Measurements from ENCODE around the gene STAU1.
"Not testable (repeated sequence)": the region's sequence is repeated elsewhere in the genome, so short reads cannot be mapped to it uniquely, and the experiment has no call there.

STAU1 gene

DNA sequence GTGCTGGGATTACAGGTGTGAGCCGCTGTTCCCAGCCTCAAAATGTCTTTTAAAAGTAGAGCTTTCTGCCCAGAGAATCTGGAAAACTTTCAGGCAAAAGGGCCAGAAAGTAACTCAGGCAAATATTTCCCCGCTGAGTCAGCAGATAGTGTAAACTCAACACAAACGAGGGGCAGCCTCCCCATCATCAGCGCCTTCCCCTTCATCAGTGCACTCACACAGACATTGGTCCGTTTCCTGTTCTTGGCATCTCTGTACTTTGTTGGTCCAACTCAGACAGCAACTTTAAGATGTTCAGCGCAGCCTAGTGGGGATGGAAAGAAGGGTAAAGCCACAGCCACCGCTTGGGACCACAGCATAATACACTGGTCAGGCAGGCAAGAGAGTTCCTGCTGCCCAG lies 72.6 kb downstream of the STAU1 start:
- no peak for DNase-seq

DNA sequence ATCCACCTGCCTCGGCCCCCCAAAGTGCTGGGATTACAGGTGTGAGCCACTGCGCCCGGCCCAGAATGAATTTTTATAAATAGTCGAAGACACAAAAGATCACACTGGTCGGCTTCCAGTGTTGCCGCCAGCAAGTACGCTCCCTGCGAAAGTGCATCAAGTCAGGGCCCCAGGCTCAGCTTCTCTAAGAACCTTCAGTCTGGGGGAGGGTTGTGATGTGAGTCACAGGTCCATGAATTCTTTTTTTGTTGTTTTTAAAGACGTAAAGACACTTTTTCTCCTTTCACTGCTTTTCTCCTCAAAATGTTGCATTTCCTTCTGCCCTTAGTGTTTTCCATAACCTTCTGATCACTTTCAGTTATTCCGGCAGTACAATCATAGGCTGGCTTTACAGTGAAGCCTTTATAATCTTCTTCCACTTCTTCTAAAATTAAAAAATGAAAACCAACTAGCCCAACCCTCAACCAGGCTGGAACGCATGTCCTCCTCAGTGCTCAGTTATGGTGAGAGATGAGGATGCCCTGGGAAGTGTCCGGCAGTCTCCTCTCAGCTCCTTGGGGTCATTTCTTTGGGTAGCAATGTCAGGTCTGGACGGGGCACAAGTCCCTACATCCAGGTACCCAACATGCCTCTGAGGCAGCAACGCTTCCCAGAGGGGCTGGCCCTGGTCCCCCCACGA lies 75.4 kb downstream of the STAU1 start:
- DNase-seq = no peak

DNA sequence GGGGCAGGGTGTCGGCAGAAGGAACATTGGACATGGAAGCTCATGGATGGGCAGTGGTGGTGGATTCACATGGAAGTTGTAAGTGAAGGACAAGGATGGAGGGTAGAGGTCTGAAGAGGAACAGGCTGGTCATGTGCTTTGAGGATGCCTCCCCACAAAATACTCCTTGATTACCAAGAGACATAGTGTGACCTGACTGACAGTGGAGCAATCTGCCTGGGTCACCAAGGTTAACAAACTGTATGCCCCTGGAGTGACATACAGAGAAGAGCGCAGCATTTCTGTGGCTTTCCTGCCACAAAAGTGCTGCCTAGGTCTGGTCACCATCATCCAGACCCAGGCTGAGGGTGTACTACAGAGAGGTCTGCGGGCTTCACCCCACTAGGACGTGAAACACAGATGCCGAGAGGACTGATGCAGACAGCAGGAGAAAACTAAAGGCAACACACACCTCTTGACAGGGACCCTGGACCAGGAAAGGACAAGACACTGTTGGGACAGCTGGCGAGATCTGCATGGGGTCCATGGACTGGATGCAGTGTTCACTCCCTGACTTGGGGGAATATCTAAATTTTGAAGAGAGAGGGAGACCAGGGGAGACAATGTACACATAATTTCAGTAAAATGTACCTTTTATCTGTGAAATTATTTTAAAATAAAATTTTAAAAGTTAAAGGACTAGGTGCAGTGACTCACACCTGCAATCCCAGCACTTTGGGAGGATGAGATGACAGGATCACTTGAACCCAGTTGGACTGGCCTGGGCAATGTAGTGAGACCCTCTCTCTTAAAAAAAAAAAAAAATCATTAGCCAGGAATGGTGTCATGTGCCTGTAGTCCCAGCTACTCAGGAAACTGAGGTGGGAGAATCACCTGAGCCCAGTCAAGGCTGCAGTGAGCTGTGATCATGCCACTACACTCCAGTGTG lies 77.1 kb downstream of the STAU1 start:
- DNase-seq = no peak

GRCh38 chr20:49106328-49106727 lies 81.8 kb downstream of the STAU1 start:
- no peak for DNase-seq

DNA sequence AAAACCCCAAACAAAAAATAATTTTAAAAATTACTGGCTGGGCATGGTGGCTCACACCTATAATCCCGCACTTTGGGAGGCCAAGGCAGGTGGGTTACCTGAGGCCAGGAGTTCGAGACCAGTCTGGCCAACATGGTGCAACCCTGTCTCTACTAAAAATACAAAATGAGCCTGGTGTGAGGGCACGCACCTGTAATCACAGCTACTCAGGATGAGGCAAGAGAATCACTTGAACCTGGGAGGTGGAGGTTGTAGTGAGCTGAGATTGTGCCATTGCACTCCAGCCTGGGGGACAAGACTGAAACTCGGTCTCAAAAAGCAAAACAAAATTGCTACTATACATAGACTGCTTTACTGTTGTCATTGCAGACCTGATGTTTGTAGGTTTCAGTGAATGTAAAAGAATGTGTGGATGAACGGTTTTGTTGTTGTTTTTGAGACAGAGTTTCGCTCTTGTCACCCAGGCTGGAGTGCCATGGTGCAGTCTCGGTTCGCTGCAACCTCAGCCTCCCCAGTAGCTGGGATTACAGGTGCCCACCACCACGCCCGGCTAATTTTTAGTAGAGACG lies 83.1 kb downstream of the STAU1 start:
- DNase-seq = not testable (repeated sequence)

DNA sequence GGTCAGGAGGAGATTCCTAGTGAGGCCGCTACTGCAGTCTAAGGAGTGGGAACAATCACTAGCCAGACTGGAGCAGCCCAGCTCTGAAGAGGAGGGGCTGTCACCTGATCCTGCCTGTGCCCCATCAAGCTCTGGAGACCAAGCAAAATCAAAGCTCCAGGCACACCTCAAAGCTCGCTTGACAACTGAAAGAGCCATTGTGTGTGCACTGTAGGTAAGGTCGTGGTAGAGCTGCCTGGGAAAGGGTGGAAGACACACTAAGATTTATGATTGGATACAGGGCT lies 83.8 kb downstream of the STAU1 start:
- DNase-seq = no peak

GRCh38 chr20:49103647-49104364 lies 84.3 kb downstream of the STAU1 start:
- no peak for DNase-seq

GRCh38 chr20:49103019-49103418 lies 85.1 kb downstream of the STAU1 start:
- DNase-seq = no peak

GRCh38 chr20:49100972-49101371 lies 87.2 kb downstream of the STAU1 start:
- DNase-seq = peak in 1 of 2 donors; percentile 14

GRCh38 chr20:49100292-49100691 lies 87.8 kb downstream of the STAU1 start:
- DNase-seq = not testable (repeated sequence)

DNA sequence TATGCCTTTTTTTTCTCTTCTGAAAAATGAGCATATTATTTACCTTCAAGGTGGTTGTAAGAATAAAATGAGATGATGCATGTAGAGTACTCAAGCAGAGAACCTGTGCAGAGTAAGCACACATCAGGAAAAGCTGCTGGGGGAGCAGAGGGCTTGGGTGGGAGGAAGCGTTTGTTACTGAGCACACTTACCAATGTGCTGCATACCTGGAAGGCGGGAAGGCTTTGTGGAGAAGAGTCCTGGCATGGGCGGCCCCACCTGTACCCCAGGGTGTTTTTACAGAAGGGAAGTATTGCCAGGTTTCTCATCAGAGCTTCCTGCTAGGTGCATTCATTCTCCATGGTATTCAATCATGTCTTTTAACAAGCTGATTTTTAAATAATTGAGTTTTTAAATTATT lies 89.1 kb downstream of the STAU1 start:
- no peak for DNase-seq

- DNase-seq = no peak
Observed at GRCh38 chr20:49098136-49098535, 90.0 kb downstream of the STAU1 start.

DNA sequence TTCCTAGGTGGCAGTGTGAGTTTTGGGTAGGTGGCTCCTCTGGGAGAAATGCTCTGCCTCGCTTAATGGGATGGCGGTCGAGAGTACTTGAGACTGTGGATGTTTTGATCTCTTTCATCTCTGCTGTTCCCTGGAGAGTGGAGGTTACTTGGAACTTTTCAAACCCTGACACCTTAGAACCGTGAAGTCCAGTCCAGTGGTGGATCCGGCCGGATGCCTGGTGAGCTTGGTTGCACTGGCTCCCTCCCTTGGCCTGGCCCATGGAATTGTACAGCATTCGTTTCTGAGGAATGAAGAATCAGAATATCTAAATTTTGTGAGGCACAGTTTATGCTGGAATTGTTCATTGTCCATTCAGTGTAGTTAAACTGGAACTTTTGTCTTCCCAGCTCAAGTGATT lies 91.0 kb downstream of the STAU1 start:
- DNase-seq = no peak

DNA sequence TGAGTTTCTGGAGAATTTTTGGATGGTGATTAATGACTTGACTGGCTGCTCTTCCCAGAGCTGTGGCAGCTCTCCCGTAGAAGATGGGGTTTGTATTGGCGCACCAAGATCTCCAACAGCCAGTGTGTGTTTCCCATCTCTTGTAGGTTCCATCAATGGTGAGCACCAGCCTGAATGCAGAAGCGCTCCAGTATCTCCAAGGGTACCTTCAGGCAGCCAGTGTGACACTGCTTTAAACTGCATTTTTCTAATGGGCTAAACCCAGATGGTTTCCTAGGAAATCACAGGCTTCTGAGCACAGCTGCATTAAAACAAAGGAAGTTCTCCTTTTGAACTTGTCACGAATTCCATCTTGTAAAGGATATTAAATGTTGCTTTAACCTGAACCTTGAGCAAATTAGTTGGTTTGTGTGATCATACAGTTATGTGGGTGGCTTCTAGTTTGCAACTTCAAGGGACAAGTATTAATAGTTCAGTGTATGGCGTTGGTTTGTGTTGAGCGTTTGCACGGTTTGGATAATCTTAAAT lies 91.9 kb downstream of the STAU1 start:
- DNase-seq = no peak

GRCh38 chr20:49091762-49092161 lies 96.4 kb downstream of the STAU1 start:
- no peak for DNase-seq

- no peak for DNase-seq
Observed at GRCh38 chr20:49091104-49091503, 97.0 kb downstream of the STAU1 start.

- DNase-seq = not testable (repeated sequence)
Observed at GRCh38 chr20:49082295-49082694, 105.8 kb downstream of the STAU1 start.

DNA sequence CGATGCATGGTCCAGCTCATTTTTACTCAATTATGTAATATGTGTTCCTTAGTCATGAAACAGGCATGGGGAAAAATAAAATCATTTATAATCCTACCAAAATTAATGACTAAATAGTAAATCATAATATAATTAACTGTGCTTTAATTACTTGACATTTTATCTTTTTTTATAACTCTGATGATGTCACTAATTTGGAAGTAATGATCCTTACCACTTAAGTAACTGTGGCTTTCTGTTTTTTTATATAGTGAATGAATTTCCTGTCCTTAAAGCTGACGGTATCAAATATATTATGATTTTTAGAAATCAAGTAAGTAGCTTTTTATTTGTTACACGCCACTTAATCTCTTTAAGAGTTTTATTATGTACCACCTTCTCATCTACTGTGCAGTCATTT lies 109.8 kb downstream of the STAU1 start:
- DNase-seq = no peak

DNA sequence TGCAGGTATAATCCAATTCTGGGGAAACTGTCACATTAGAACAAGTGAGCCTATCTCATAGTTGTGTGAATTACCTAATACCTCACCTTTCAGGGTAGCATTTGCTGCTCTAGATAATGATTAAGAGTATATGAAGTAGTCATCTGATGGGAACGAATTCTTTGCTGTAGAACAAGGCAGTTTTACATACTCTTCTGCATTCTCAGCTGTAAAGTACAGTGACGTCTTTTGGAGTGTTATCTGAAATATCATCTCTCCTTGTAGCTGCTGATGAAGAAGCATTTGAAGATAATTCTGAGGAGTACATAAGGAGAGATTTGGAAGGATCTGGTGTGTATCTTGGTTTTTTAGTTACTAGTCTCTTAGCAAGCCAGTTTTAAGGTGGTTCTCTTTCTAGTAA lies 113.6 kb downstream of the STAU1 start:
- DNase-seq = no peak

Data from inflammatory macrophage (primary cell).